PFSK-1 (cell line): ENCODE measurements around the gene ZNF813.

Source experiments
- FOXP2 ChIP-seq: optimal IDR thresholded peaks from 2 replicates; pipeline ENCODE3; 2011; ENCODE audit warnings: borderline replicate concordance, control low read depth, inconsistent platforms; ENCODE audit not compliant: insufficient read depth; ENCODE audit errors: extremely low read length, extremely low read depth
- POLR2AphosphoS5 ChIP-seq: IDR thresholded peaks from 2 replicates; pipeline ENCODE4 v1.6.1; 2012; ENCODE audit warnings: low read depth, mild to moderate bottlenecking, control low read depth, low read length, moderate library complexity
- SIN3A ChIP-seq: IDR thresholded peaks from 2 replicates; pipeline ENCODE4 v1.6.1; 2012; ENCODE audit warnings: mild to moderate bottlenecking, low read length, moderate library complexity, borderline replicate concordance; ENCODE audit not compliant: insufficient read depth
- TAF1 ChIP-seq: IDR thresholded peaks from 2 replicates; pipeline ENCODE4 v1.6.1; 2012; ENCODE audit warnings: low read length, control low read depth, borderline replicate concordance; ENCODE audit not compliant: insufficient read depth
- TF ChIP-seq, protein P1 (sequence below), 2 experiments: IDR thresholded peaks; 2 replicates each; pipeline versions ENCODE4 v1.6.1 to v1.8.0; 2011 to 2012; ENCODE audit warnings: low read depth in 2 of 2, low read length in 2 of 2, control low read depth in 1 of 2, inconsistent platforms in 1 of 2, mild to moderate bottlenecking in 1 of 2, moderate library complexity in 1 of 2; ENCODE audit not compliant: insufficient read depth in 1 of 2

DNA sequence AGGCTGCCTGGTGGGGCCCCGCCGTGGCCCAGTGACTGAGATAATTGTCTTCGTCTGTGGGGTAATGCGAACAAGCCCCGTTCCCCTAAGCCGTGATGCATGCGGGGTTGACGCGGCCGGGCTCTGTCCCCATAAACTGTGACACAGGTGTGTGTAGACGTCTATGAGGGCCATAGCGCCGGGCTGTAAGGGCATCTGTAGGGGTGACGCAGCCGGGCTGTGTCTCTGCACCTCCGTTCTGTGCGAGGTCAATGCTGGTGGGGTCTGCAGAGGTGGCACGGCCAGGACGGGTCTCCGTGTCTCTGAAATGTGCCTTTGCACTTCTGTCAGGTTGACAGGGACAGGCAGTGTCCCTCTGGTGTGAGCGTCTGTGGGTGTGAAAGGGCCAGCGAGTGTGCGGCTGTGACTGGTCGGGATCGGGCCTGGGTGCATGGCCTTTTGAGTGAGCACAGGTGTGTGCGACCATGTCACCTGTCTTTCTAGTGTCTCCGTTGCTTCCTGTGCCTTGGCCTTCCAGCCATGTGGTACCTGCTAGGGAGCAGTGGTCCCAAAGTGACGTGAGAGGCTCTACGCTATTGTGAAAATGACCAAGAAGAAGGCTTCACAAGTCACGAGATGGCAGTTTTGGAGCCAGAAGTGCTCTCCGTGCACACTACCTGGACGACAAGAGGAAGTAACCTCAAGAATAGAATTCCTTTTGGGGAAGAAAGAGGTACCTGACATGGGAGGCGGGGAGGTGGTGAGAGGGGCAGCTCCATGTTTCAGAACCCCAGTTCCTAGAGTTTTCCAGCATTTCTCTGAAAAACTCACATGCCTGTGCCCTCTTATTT lies 54.1 kb downstream of the ZNF813 start:
- TF ChIP-seq POLR2AphosphoS5 (no peak), TAF1 (no peak), FOXP2 (no peak), SIN3A (no peak)
- TF ChIP-seq, protein P1, sequence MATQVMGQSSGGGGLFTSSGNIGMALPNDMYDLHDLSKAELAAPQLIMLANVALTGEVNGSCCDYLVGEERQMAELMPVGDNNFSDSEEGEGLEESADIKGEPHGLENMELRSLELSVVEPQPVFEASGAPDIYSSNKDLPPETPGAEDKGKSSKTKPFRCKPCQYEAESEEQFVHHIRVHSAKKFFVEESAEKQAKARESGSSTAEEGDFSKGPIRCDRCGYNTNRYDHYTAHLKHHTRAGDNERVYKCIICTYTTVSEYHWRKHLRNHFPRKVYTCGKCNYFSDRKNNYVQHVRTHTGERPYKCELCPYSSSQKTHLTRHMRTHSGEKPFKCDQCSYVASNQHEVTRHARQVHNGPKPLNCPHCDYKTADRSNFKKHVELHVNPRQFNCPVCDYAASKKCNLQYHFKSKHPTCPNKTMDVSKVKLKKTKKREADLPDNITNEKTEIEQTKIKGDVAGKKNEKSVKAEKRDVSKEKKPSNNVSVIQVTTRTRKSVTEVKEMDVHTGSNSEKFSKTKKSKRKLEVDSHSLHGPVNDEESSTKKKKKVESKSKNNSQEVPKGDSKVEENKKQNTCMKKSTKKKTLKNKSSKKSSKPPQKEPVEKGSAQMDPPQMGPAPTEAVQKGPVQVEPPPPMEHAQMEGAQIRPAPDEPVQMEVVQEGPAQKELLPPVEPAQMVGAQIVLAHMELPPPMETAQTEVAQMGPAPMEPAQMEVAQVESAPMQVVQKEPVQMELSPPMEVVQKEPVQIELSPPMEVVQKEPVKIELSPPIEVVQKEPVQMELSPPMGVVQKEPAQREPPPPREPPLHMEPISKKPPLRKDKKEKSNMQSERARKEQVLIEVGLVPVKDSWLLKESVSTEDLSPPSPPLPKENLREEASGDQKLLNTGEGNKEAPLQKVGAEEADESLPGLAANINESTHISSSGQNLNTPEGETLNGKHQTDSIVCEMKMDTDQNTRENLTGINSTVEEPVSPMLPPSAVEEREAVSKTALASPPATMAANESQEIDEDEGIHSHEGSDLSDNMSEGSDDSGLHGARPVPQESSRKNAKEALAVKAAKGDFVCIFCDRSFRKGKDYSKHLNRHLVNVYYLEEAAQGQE (IDR thresholded peaks at IDR 0.05; ENCODE audit: insufficient read depth in 1 of 2, low read depth in 2 of 2, low read length in 2 of 2) = no peak
